ENCODE measurements around the gene BICRAL.
A peak's percentile ranks its signal among the peaks of the same experiment; 100 is the strongest.
"Not testable (repeated sequence)": the region's sequence is repeated elsewhere in the genome, so short reads cannot be mapped to it uniquely, and the experiment has no call there.

Gene BICRAL

DNA sequence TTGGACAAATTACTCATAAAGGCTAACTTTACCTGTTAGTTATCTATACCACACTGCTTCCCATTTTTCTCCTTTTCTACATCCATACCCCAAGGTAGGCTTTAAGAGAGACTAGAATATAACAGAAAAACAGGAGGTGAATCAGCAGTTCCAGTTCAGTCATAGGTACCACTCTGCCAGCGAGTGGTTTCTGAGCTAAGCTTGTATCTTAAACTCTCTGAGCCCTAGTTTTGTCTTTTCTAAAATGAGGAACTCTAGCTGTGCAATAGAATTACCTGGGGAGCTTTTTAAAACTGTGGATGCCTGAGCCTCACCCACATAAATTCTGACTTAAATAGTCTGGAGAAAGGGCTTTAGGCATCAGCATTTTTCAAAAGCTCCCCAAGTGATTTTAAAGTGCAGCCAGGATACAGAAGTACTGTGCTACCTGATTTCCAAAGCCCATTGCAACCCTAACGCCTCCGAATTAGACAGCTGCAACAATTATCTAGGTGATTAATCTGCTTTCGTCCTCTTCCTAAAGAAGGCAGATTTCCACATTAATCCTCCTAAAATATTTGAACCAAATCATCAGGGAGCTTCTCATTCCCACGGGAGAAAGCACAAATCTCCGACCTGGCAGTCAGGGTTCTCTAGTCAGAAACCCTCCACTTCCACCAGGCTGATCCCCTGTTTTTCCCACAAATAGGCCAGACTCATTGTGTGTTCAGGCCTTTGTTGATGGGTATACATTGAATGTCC, 60.2 kb downstream of the BICRAL start:
- H3K27ac Mint-ChIP-seq, result no peak overlapping the region
- H3K9me3 Mint-ChIP-seq, result no peaks in the 10 kb centered on the region
- H3K27me3 Mint-ChIP-seq, result no peaks in the 10 kb centered on the region
- DNase-seq, result no peak
- H3K4me3 Mint-ChIP-seq, result no peak overlapping the region
- ATAC-seq, result no peak
- H3K4me1 Mint-ChIP-seq, result peaks cover 6% of the 10 kb centered on the region

DNA sequence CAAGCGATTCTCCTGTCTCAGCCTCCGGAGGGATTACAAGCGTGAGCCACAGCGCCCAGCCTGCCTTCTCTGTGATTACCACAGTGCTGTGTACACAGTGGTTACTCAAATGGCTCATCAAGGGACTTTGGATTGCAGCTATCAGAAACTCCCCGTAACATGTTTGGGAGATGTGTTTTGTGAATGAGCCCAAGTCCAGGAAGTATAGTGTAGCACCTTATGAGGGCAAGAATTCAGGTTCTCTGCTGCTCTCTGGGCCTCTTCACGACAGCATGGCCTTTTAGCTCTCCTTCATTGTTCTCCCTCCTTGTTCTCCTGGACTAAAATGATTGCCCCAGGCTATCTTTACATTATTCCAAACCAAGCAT, 63.5 kb downstream of the BICRAL start:
- Mint-ChIP-seq H3K4me3 (no peak overlapping the region), H3K9me3 (no peaks in the 10 kb centered on the region), H3K27me3 (no peaks in the 10 kb centered on the region), H3K27ac (peak overlapping the region in 1 of 2 donors; percentile 68), H3K4me1 (peaks cover 6% of the 10 kb centered on the region)
- ATAC-seq (no peak), DNase-seq (no peak)

GRCh38 chr6:42846505-42846904, 64.7 kb downstream of the BICRAL start:
- Mint-ChIP-seq H3K4me1 (peaks cover 3% of the 10 kb centered on the region), H3K27me3 (no peaks in the 10 kb centered on the region), H3K27ac (no peak overlapping the region), H3K4me3 (no peak overlapping the region), H3K9me3 (no peaks in the 10 kb centered on the region)
- no peak for DNase-seq
- no peak for ATAC-seq

- Mint-ChIP-seq H3K9me3 (no peaks in the 10 kb centered on the region), H3K4me3 (no peak overlapping the region), H3K4me1 (no peaks in the 10 kb centered on the region), H3K27ac (no peak overlapping the region), H3K27me3 (no peaks in the 10 kb centered on the region)
- DNase-seq (no peak), ATAC-seq (no peak)
Observed at GRCh38 chr6:42848700-42849099, 66.8 kb downstream of the BICRAL start.

- no peaks in the 10 kb centered on the region for H3K9me3 Mint-ChIP-seq
- no peaks in the 10 kb centered on the region for H3K4me1 Mint-ChIP-seq
- DNase-seq, result no peak
- H3K27me3 Mint-ChIP-seq, result no peaks in the 10 kb centered on the region
- H3K27ac Mint-ChIP-seq, result peak overlapping the region in 1 of 2 donors; percentile 15
- ATAC-seq, result no peak
- H3K4me3 Mint-ChIP-seq, result no peak overlapping the region
Observed at GRCh38 chr6:42851599-42851998, 69.7 kb downstream of the BICRAL start.

- H3K27me3 Mint-ChIP-seq, result no peaks in the 10 kb centered on the region
- peak overlapping the region in 1 of 2 donors; percentile 84 for H3K27ac Mint-ChIP-seq
- no peaks in the 10 kb centered on the region for H3K9me3 Mint-ChIP-seq
- no peak for DNase-seq
- H3K4me1 Mint-ChIP-seq, result peaks cover 6% of the 10 kb centered on the region
- no peak overlapping the region for H3K4me3 Mint-ChIP-seq
- ATAC-seq, result no peak
Observed at GRCh38 chr6:42860036-42860435, 78.2 kb downstream of the BICRAL start.

DNA sequence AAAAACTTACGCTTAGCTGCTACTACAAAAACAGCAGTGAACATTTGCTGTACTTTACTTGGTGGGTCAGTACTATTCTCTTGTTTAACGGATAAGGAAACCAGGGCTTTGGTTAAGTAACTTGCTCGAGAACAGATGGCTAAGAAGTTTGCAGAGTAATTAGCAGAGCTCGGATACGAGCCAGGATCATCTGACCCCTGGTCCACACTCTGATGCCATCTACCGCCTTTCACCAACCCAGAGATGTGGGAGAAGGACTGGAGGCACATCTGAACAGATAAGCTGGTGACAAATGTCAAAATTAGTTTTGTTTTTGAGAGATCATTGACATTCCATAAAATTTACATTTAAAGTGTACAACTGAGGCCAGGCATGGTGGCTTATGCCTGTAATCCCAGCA, 78.6 kb downstream of the BICRAL start:
- H3K27me3 Mint-ChIP-seq, result no peaks in the 10 kb centered on the region
- H3K4me3 Mint-ChIP-seq, result no peak overlapping the region
- H3K9me3 Mint-ChIP-seq, result no peaks in the 10 kb centered on the region
- no peak for ATAC-seq
- DNase-seq, result no peak
- peak overlapping the region in 1 of 2 donors; percentile 84 for H3K27ac Mint-ChIP-seq
- H3K4me1 Mint-ChIP-seq, result peaks cover 6% of the 10 kb centered on the region

- Mint-ChIP-seq H3K27me3 (no peaks in the 10 kb centered on the region), H3K9me3 (no peaks in the 10 kb centered on the region), H3K4me1 (peaks cover 6% of the 10 kb centered on the region), H3K4me3 (no peak overlapping the region), H3K27ac (no peak overlapping the region)
- ATAC-seq, result no peak
- DNase-seq, result no peak
Observed at GRCh38 chr6:42864602-42865001, 82.8 kb downstream of the BICRAL start.

- Mint-ChIP-seq H3K9me3 (no peaks in the 10 kb centered on the region), H3K27me3 (no peaks in the 10 kb centered on the region), H3K27ac (peak overlapping the region; percentile 37 to 55), H3K4me3 (no peak overlapping the region), H3K4me1 (peaks cover 5% of the 10 kb centered on the region)
- DNase-seq (no peak), ATAC-seq (no peak)
Observed at GRCh38 chr6:42870145-42870936, 88.5 kb downstream of the BICRAL start.

DNA sequence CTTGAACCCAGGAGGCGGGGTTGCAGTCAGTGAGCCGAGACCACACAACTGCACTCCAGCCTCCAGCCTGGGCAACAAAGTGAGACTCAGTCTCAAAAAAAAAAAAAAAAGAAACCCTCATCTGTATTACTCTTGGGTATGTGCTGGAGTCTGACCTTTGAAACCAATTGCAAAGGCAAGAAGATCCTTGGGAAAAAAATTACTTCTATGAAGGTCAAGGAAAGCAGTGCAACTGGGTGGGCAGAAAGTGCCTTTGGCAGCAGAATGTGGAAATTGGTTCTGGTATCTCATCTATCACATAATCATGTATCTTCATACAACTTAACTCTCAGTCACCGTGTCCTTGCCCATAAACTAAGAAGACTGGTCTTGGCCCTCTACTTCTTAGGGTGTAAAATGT, 89.9 kb downstream of the BICRAL start:
- H3K27ac Mint-ChIP-seq, result no peak overlapping the region
- ATAC-seq (no peak), DNase-seq (no peak)
- H3K4me1 Mint-ChIP-seq, result peaks cover 5% of the 10 kb centered on the region
- H3K27me3 Mint-ChIP-seq, result no peaks in the 10 kb centered on the region
- H3K9me3 Mint-ChIP-seq, result no peaks in the 10 kb centered on the region
- no peak overlapping the region for H3K4me3 Mint-ChIP-seq

DNA sequence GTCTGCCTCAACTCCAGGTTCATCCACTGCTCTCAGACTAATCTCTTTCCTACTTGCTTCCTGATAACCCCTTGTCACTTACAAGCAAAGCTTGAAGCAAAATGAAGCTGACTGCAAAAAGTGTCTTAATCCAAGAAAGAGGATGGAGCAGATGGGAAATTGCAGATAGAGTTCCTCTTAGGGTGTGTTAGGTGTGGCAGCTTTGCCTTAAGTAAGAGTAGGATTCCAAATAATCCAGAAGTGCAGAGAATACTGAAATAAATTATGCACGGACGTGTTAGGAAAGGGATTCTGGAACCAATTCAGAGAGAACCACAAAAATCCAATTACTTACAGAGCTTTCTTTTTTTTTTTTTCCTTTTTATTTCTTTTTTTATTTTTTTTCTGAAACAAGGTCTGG, 91.5 kb downstream of the BICRAL start:
- peaks cover 5% of the 10 kb centered on the region for H3K4me1 Mint-ChIP-seq
- ATAC-seq (no peak), DNase-seq (no peak)
- H3K9me3 Mint-ChIP-seq, result no peaks in the 10 kb centered on the region
- H3K27ac Mint-ChIP-seq, result no peak overlapping the region
- no peaks in the 10 kb centered on the region for H3K27me3 Mint-ChIP-seq
- no peak overlapping the region for H3K4me3 Mint-ChIP-seq

DNA sequence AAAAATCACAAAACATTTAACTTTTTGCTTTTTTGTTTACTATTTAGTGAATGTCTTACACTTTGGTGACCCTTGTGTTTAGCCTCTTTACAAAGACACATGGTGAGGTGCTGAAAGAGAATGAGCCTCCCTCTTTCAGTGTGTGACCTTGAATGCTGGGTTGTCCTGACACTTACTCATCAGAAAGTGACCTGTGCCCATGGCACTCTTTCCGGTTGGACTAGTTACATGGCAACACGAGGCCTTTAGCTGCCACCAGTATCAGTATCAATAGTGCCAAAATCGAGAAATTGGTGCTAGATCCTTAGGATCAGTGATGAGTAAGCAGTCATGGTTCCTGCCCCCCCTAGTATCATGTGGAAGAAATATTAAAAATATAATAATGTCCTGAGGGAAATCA, 95.8 kb downstream of the BICRAL start:
- ATAC-seq (no peak), DNase-seq (no peak)
- Mint-ChIP-seq H3K9me3 (no peaks in the 10 kb centered on the region), H3K4me1 (peaks cover 19% of the 10 kb centered on the region), H3K27ac (peak overlapping the region in 1 of 2 donors; percentile 42), H3K4me3 (peak overlapping the region in 1 of 2 donors; percentile 29), H3K27me3 (no peaks in the 10 kb centered on the region)

DNA sequence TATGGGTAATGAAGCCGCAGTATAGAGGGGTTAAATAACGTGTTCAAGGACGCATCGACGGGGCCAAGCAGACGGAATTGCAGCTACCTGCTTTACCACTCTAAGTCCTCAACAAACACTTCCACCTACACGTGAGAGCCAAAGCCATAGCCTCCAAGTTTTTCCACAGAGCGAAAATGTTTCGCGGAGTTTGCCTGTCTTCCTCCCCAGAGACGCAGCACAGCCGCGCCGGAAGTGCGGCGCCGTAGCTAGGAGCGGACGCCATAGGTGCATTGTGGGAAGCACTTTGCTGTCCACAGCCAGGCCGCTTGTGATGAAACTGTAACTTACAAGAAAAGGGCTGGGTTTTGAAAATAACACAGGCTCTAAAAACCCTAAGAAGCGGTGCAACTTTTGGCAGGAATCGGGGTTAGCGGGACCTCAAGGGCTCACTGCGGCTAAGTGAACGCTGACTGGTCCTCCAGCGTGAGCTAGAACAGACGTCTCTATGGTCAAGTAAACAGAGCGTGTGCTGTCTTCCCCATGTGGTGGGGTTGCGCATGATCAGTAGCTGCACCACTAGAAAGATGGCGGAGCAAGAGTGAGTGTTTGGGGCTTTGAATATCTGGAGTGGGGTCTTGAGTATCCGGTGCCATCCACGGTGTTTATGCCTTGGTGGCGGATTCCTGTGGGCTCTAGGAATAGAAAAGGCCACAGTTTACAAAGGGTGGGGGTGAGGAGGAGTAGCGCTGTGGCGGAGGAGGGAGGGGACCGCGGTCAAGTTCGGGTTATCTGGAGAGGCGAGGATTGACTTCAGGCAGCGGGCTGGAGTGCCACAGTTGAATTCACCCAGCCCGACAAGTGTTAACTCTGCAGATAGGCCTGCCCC, 97.8 kb downstream of the BICRAL start, which contains the start of gene RPL7L1:
Gene RPL7L1, plus strand, starts transcription at position 245 of the 868 bp plus-strand sequence. Its CDS starts 295 bp downstream, at position 540.
- H3K9me3 Mint-ChIP-seq, result no peaks in the 10 kb centered on the region
- H3K4me3 Mint-ChIP-seq, result peak within 1 kb of the TSS; percentile 92 to 100
- peaks cover 36% of the 10 kb centered on the region for H3K4me1 Mint-ChIP-seq
- H3K27me3 Mint-ChIP-seq, result no peaks in the 10 kb centered on the region
- H3K27ac Mint-ChIP-seq, result peak within 1 kb of the TSS; percentile 100
- DNase-seq (peak; percentile 82 to 88), ATAC-seq (peak; percentile 98)

- Mint-ChIP-seq H3K4me3 (peak overlapping the region; percentile 92 to 100), H3K4me1 (peaks cover 38% of the 10 kb centered on the region), H3K27ac (peak overlapping the region; percentile 100)
- ATAC-seq, DNase-seq, H3K9me3 Mint-ChIP-seq, H3K27me3 Mint-ChIP-seq: not testable (repeated sequence)
Observed at GRCh38 chr6:42880240-42880817, 98.5 kb downstream of the BICRAL start.

- peak overlapping the region; percentile 92 to 100 for H3K4me3 Mint-ChIP-seq
- H3K4me1 Mint-ChIP-seq, result peaks cover 40% of the 10 kb centered on the region
- H3K27ac Mint-ChIP-seq, result peak overlapping the region; percentile 100
- H3K9me3 Mint-ChIP-seq, DNase-seq, ATAC-seq, H3K27me3 Mint-ChIP-seq: not testable (repeated sequence)
Observed at GRCh38 chr6:42880871-42881270, 99.0 kb downstream of the BICRAL start.

All from stimulated activated naive CD8-positive, alpha-beta T cell treated with anti-CD3 and anti-CD28 coated beads, Interleukin-15, amount 100 ng/mL, for 72 hours (primary cell).